Measurements from ENCODE around the gene GGCT. TPM values are rescaled to one million over a fixed set of nuclear protein-coding genes. Genes with fewer than 3 reads are reported as not detected.

GGCT gene
- polyA plus RNA-seq, 1 donor (not counting 4 experiments of a cell fraction or from before 2014, with no cell fraction given) = 59.8 TPM

- H3K9me1 ChIP-seq (ENCODE audit: control insufficient read depth, extremely low read depth, insufficient read depth, low read length) = no peaks in the 10 kb centered on the region
- no peak for FAIRE-seq
These were observed 25.2 kb downstream of the GGCT start for GRCh38 chr7:30479202-30480120.

GRCh38 chr7:30478349-30479201 is 26.1 kb downstream of the GGCT start, which contains the start of gene NOD1:
Gene NOD1, minus strand, starts transcription at chr7:30478784. Its CDS starts 21,863 bp downstream, at chr7:30456921.
- H3K4me2 ChIP-seq (ENCODE audit: control insufficient read depth, extremely low read depth, insufficient read depth, low read depth, low read length) = peak within 1 kb of the TSS; percentile 97
- DNase-seq (ENCODE audit: low read depth, low spot score) (no peak), FAIRE-seq (no peak)
- H4K20me1 ChIP-seq (ENCODE audit: control insufficient read depth, extremely low read depth, insufficient read depth, low read length) = no peaks in the 10 kb centered on the region
- H3K9me1 ChIP-seq (ENCODE audit: control insufficient read depth, extremely low read depth, insufficient read depth, low read length) = no peaks in the 10 kb centered on the region
- no peak for TF ChIP-seq CTCF (optimal IDR thresholded peaks at IDR 0.05 in 1 of 3, IDR thresholded peaks at IDR 0.05 in 1 of 3, conservative IDR thresholded peaks at IDR 0.05 in 1 of 3; ENCODE audit: extremely low read depth in 1 of 3, insufficient read depth in 2 of 3, low read length in 3 of 3)
- TF ChIP-seq EZH2 (IDR thresholded peaks at IDR 0.05; ENCODE audit: low read length) = no peak
- peak within 1 kb of the TSS; percentile 61 for H3K27ac ChIP-seq (ENCODE audit: control insufficient read depth, insufficient read depth, low read length)
- H3K4me1 ChIP-seq (ENCODE audit: control insufficient read depth, extremely low read depth, insufficient read depth, low read length) = peaks cover 8% of the 10 kb centered on the region
- no peaks in the 10 kb centered on the region for H3K9me3 ChIP-seq (ENCODE audit: control insufficient read depth, low read depth, low read length)
- peaks cover 5% of the 10 kb centered on the region for H3K79me2 ChIP-seq (ENCODE audit: control insufficient read depth, insufficient read depth, low read length)
- H2AFZ ChIP-seq (ENCODE audit: control insufficient read depth, low read length) = peak within 1 kb of the TSS; percentile 96
- H3K9ac ChIP-seq (ENCODE audit: control insufficient read depth, extremely low read depth, insufficient read depth, low read length) = peak within 1 kb of the TSS; percentile 85
- dilution Hi-C loops (cut with MboI; ENCODE audit: extremely low pct_ligation_motif_present, low sequenced_read_pairs) = no loop called here
- peak within 1 kb of the TSS; percentile 60 to 89 (median 87) for H3K4me3 ChIP-seq (ENCODE audit: control insufficient read depth in 2 of 3, extremely low read depth in 1 of 3, insufficient read depth in 2 of 3, low read depth in 1 of 3, low read length in 3 of 3)
- no peaks in the 10 kb centered on the region for H3K36me3 ChIP-seq (ENCODE audit: control insufficient read depth in 2 of 2, extremely low read depth in 1 of 2, insufficient read depth in 2 of 2, low read length in 2 of 2)
- H3K27me3 ChIP-seq (ENCODE audit: control insufficient read depth, extremely low read depth, insufficient read depth, low read length) = no peaks in the 10 kb centered on the region

More at GRCh38 chr7:30479202-30480120, 25.2 kb downstream of the GGCT start:
- Histone ChIP-seq H3K36me3 (ENCODE audit: control insufficient read depth in 2 of 2, extremely low read depth in 1 of 2, insufficient read depth in 2 of 2, low read length in 2 of 2) (no peaks in the 10 kb centered on the region), H2AFZ (ENCODE audit: control insufficient read depth, low read length) (peak overlapping the region; percentile 96), H3K79me2 (ENCODE audit: control insufficient read depth, insufficient read depth, low read length) (peaks cover 5% of the 10 kb centered on the region), H3K27me3 (ENCODE audit: control insufficient read depth, extremely low read depth, insufficient read depth, low read length) (no peaks in the 10 kb centered on the region), H3K9me3 (ENCODE audit: control insufficient read depth, low read depth, low read length) (no peaks in the 10 kb centered on the region), H3K27ac (ENCODE audit: control insufficient read depth, insufficient read depth, low read length) (peak overlapping the region; percentile 61), H3K4me1 (ENCODE audit: control insufficient read depth, extremely low read depth, insufficient read depth, low read length) (peaks cover 8% of the 10 kb centered on the region), H4K20me1 (ENCODE audit: control insufficient read depth, extremely low read depth, insufficient read depth, low read length) (no peaks in the 10 kb centered on the region), H3K4me2 (ENCODE audit: control insufficient read depth, extremely low read depth, insufficient read depth, low read depth, low read length) (peak overlapping the region; percentile 97), H3K4me3 (ENCODE audit: control insufficient read depth in 2 of 3, extremely low read depth in 1 of 3, insufficient read depth in 2 of 3, low read depth in 1 of 3, low read length in 3 of 3) (peak overlapping the region; percentile 60 to 89 (median 87)), H3K9ac (ENCODE audit: control insufficient read depth, extremely low read depth, insufficient read depth, low read length) (peak overlapping the region; percentile 85)
- dilution Hi-C loops (cut with MboI; ENCODE audit: extremely low pct_ligation_motif_present, low sequenced_read_pairs) = no loop called here
- DNase-seq (ENCODE audit: low read depth, low spot score) = no peak
- TF ChIP-seq CTCF (optimal IDR thresholded peaks at IDR 0.05 in 1 of 3, IDR thresholded peaks at IDR 0.05 in 1 of 3, conservative IDR thresholded peaks at IDR 0.05 in 1 of 3; ENCODE audit: extremely low read depth in 1 of 3, insufficient read depth in 2 of 3, low read length in 3 of 3) (no peak), EZH2 (IDR thresholded peaks at IDR 0.05; ENCODE audit: low read length) (no peak)
